CD4-positive, alpha-beta T cell treated with Interleukin-4 for 4 hours (primary cell): Measurements from ENCODE around the gene ZNF408.
A peak's percentile ranks its signal among the peaks of the same experiment; 100 is the strongest.
"Not testable (repeated sequence)": the region's sequence is repeated elsewhere in the genome, so short reads cannot be mapped to it uniquely, and the experiment has no call there.

Source experiments
- DNase-seq: peaks from one replicate; pipeline ENCODE4 v3.0.0-alpha.2; 2020

ZNF408 gene

DNA sequence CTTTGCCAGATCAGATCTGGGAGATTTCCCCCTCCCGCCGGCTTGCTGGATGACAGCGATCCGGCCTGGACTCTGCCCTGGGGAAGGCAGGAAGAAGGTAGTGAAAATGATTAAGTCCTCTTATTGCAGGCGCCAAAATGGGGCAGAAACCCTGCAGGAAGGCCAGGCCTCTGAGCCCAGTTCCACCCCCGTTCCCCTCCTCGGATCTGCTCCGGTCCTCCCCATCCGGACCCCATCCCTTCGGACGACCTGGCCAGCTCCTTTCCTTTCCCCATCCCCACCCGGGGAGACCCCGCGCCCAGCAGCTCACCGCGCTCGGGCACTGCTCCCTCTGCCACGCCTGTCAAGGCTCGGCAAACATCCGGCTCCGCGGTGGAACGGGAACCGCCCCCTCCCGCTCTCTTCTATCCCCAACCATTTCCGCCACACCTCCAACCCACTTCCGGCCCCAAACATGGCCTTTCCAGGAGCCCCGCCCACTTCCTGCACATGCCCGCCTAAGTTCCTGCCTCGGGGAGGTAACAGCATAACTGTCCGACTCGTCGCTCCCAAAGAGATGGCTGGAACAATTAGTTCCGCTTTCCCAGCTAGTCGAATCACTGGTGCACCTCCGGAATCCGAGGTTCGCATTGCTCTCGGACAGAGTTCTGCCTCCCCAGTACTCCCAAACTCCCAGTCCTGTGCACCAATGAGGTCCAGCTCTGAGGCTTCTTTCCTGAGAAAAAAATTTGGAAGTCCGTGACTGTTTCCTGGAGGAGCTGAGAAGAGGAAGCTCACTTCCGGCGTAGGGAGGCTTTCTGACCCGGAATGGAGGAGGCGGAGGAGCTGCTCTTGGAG lies at the start of gene ZNF408, which contains the start of gene ARHGAP1:
Gene ZNF408 (plus strand): TSS at position 791 of the 837 bp plus-strand sequence. CDS start 17 bp downstream, at position 808.
Gene ARHGAP1 (minus strand): TSS at position 379 of the 837 bp plus-strand sequence. CDS start 4,512 bp downstream, outside the sequence.
- DNase-seq, result peak; percentile 99

DNA sequence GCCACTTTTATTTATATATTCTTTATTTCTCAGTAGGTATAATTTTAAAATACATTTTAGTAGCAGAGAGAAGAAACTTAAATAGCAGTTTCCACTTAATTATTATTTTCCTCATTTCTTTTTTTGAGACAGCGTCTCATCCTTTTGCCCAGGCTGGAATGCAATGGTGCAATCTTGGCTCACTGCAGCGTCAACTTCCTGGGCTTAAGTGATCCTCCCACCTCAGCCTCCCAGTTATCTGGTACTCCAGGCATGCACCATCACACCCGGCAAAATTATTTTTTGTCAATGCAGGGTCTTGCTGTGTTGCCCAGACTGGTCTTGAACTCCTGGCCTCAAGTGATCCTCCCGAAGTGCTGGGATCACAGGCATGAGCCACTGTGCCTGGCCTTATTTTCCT lies 45.2 kb upstream of the ZNF408 start:
- DNase-seq, result no peak

DNA sequence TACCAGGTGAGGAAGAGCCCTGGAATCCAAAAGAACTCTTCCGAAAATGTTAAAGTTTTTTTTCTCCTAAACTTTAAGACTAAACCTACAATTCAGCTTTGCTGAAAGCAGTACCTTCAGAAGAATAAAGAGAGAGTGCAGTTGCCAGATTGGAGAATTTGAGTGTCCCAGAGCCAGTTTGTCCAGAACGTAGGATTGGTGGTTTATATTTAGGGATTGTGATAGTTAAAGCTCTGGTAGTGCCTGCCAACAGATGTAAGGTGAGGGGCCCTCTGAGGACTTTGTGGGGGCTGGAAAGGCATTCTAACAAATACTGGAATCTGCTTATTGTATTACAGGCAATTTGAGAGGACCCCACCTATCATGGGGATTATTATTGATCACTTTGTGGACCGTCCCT lies 43.6 kb upstream of the ZNF408 start:
- no peak for DNase-seq

DNA sequence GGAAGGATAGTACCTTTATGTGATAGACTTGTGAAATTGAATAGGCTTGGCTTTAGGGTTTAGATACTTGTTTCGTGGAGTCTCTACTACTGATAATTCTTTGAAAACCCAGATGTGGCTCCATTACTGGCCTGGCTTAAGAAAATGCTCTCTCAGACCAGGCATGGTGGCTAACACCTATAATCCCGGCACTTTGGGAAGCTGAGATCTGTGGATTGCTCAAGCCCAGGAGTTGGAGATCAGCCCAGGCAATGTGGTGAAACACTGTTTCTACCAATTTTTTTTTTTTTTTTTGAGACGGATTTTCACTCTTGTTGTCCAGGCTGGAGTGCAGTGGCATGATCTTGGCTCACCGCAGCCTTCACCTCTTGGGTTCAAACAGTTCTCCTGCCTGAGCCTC lies 42.6 kb upstream of the ZNF408 start:
- DNase-seq, result no peak

DNA sequence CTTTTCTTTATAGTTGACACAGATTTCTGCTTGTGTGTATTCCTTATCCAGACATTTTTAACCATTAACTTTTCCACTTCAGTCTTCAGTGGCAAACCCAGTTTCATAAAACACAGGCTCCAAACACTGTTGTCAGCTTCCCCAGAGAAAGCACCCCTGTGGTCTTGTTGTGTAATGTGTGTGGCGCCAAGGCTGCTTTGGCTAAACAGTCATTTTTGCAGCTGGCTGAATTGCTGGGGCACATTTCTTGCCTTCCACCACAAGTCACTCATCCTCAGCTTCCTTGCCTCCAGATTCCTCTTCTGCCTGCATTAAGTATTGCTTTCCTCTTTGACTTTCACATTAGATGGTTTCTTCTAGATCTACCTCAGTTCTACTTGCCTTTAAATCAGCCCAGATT lies 40.9 kb upstream of the ZNF408 start:
- no peak for DNase-seq

DNA sequence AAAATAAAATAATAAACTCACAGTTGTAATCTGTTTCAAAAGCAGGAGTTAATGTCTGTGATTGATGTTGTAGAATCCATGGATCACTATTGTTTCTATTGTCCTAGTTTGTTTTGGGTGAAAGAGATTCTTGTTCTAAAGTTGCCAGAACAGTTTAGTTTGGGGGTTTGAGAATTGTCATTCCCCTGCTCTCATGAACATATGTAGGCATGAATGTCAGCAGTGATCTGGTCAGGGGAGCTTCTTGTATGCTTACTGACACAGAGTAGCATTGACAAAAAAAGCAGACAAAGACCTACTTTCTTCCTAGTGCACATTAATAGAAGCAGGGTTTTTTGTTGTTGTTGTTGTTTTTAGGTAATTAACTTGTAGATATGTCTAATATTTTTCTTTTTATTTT lies 39.0 kb upstream of the ZNF408 start:
- DNase-seq, result no peak

- DNase-seq, result no peak
Measured at GRCh38 chr11:46662366-46662765, 38.5 kb upstream of the ZNF408 start.

- DNase-seq, result no peak
Measured at GRCh38 chr11:46663277-46663940, 37.4 kb upstream of the ZNF408 start.

- DNase-seq, result no peak
Measured at GRCh38 chr11:46664612-46665011, 36.2 kb upstream of the ZNF408 start.

- DNase-seq, result no peak
Measured at GRCh38 chr11:46665356-46665755, 35.5 kb upstream of the ZNF408 start.

- no peak for DNase-seq
Measured at GRCh38 chr11:46666516-46666915, 34.3 kb upstream of the ZNF408 start.

GRCh38 chr11:46667043-46667481 lies 33.8 kb upstream of the ZNF408 start:
- no peak for DNase-seq

DNA sequence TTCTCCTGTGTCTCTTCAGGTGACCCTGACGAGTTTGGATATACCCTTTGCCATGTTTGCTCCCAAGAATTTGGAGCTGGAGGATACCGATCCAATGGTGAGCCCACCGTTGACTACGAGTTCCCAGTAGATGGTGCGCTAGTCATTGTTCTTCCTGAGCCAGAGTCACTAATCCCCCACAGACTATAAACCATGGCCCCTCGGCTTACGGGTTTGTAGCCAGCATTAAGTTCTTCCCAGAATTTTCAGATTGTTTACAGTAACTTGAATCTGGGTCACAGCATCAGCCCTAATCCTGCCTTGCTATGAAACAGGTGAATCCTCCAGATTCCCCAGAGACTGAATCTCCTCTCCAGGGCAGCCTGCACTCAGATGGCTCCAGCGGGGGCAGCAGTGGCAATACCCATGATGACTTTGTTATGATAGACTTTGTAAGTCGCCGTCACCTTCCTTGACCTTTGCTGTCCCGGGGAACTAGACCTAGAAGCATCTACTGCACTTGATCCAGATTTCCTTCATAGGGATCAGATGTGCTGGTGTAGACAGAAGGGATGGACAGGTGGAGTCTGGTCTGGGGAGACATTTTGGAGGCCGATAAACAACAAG lies 32.2 kb upstream of the ZNF408 start:
- no peak for DNase-seq

GRCh38 chr11:46669711-46670139 lies 31.1 kb upstream of the ZNF408 start:
- peak; percentile 8 for DNase-seq

DNA sequence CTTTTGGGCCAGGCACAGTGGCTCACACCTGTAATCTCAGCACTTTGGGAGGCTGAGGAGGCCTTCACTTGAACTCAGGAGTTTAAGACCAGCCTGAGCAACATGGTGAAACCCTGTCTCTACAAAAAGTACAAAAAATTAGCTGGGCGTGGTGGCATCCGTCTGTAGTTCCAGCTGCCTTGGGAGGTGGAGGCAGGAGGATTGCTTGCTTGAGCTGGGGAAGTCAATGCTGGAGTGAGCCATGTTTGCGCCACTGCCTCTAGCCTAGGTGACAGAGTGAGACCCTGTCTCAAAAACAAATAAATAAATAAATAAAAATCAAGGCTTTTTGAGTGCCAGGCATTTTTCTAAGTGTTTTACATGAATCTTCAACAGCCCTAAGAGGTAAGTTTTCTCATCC lies 30.3 kb upstream of the ZNF408 start:
- DNase-seq, result not testable (repeated sequence)

DNA sequence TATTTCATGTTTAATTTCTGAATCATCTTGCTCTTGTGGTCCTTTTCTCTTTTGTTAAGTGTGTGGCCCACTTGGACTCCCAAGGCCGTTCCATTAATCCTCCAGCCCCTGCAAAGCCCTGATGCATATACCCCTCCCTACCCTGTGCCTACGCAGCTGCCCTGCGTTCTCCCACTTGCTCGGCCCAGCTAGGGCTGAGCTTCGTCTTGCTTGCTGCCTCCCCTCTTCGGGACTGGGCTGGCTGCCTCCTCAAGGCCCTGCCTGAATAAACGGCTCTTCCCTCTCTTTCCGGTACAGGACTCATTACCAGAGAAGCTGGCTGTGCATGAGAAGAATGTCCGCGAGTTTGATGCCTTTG lies 28.9 kb upstream of the ZNF408 start:
- no peak for DNase-seq

DNA sequence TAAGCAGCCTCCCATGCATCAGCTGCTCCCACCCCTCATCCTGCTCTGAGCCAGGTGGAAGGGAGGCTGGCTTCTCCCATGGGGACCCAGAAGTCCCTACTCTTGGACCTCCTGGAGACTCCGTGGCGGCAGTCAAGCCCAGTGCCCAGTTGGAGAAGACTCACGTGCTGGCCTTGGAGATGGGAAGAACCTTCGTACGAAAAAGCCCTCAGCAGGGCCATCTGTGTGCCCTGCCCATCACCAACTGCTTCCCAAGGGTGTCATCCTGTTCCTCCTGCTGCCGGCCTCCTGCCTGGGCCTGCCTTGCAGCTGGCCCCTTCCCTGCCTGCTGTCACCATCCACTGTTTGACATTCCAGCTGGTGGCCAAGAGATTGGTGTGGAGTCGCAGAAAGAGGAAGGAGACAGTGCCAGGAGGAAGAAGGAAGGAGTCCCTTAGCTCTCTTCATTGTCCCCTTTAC lies 28.4 kb upstream of the ZNF408 start:
- no peak for DNase-seq

- DNase-seq, result no peak
Measured at GRCh38 chr11:46673713-46674462, 26.9 kb upstream of the ZNF408 start.

- peak; percentile 21 for DNase-seq
Measured at GRCh38 chr11:46674463-46675287, 26.2 kb upstream of the ZNF408 start.

- no peak for DNase-seq
Measured at GRCh38 chr11:46675288-46675851, 25.5 kb upstream of the ZNF408 start.

DNA sequence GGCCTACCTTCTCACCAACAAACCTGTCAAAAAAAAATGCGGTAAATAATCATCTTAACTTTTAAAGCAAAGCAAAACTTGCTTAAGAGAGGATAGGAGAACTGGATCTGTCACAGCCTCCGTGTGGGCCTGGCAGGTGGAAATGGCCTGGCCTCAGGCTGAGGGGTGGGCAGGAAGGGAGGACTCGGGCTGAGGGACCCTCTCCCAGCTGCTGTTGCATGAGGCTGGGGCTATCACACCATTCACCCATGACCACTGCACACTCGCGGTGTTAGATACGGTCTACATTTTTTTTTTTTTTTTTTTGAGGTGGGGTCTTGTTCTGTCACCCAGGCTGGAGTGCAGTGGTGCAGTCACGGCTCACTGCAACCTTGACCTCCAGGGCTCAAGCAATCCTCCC lies 24.9 kb upstream of the ZNF408 start:
- no peak for DNase-seq
